SK-N-SH treated with all-trans-retinoic acid at 6 μM for 48 hours (cell line): ENCODE data around the gene RERE.

Experiments
- BACH2 ChIP-seq: fragments of 250-450 bp; sonication (Bioruptor Pico); IDR thresholded peaks from 2 replicates; pipeline ENCODE4 v1.9.0; 2021; ENCODE audit warnings: mild to moderate bottlenecking, borderline replicate concordance
- PPARA ChIP-seq: fragments of 250-450 bp; sonication (Bioruptor Pico); IDR thresholded peaks from 2 replicates; pipeline ENCODE4 v1.5.0; 2020; ENCODE audit warnings: mild to moderate bottlenecking, borderline replicate concordance
- SNAI2 ChIP-seq: fragments of 250-450 bp; sonication (Bioruptor Pico); IDR thresholded peaks from 2 replicates; pipeline ENCODE4 v1.5.0; 2020; ENCODE audit warnings: mild to moderate bottlenecking, moderate library complexity
- TOX ChIP-seq: fragments of 250-450 bp; sonication (Bioruptor Pico); IDR thresholded peaks from 2 replicates; pipeline ENCODE4 v1.8.0; 2021; ENCODE audit warnings: mild to moderate bottlenecking, moderate library complexity, borderline replicate concordance
- ZFP3 ChIP-seq: fragments of 250-450 bp; sonication (Bioruptor Pico); IDR thresholded peaks from 2 replicates; pipeline ENCODE4 v1.5.0; 2020; ENCODE audit warnings: mild to moderate bottlenecking, moderate library complexity
- ZFP30 ChIP-seq: fragments of 450-650 bp; formaldehyde crosslinking; IDR thresholded peaks from 2 replicates; pipeline ENCODE4 v1.5.0; 2022; ENCODE audit warnings: mild to moderate bottlenecking, moderate library complexity
- ZNF70 ChIP-seq: fragments of 450-650 bp; formaldehyde crosslinking; IDR thresholded peaks from 2 replicates; pipeline ENCODE4 v1.5.0; 2020; ENCODE audit warnings: mild to moderate bottlenecking, moderate library complexity
- TF ChIP-seq, protein P1 (sequence below): fragments of 250-450 bp; sonication (Bioruptor Pico); IDR thresholded peaks from 2 replicates; pipeline ENCODE4 v1.5.1; 2020; ENCODE audit warnings: low read depth, mild to moderate bottlenecking, moderate library complexity

DNA sequence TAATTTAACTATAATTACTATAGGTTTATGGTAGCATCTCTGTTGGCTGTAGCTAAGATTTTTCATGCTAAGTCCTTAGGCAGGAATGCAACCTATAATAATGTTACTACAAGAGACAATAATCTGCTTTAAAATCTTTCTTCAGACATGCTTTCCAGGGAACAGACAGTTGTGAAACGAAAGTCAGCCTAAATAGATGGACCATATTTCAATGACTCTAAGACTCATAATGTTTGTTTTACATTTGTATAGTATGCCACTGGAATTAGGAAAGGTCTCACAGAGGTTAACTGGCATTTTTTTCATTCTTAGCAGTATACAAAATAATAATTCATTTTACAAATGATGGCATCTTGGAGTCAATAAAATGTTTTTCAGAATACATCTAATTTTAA is 8.1 kb downstream of the RERE start:
- no peak for TF ChIP-seq TOX (CRISPR knock-in tag)
- no peak for TF ChIP-seq ZFP30 (CRISPR knock-in tag)
- no peak for TF ChIP-seq SNAI2 (CRISPR knock-in tag)
- TF ChIP-seq, protein P1, sequence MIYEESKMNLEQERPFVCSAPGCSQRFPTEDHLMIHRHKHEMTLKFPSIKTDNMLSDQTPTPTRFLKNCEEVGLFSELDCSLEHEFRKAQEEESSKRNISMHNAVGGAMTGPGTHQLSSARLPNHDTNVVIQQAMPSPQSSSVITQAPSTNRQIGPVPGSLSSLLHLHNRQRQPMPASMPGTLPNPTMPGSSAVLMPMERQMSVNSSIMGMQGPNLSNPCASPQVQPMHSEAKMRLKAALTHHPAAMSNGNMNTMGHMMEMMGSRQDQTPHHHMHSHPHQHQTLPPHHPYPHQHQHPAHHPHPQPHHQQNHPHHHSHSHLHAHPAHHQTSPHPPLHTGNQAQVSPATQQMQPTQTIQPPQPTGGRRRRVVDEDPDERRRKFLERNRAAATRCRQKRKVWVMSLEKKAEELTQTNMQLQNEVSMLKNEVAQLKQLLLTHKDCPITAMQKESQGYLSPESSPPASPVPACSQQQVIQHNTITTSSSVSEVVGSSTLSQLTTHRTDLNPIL: no peak
- TF ChIP-seq BACH2 (CRISPR knock-in tag): no peak
- TF ChIP-seq PPARA (CRISPR knock-in tag): no peak
- TF ChIP-seq ZNF70 (CRISPR knock-in tag): no peak
- TF ChIP-seq ZFP3: no peak
